ENCODE results near the gene HNRNPF. TPM values are rescaled to one million over a fixed set of nuclear protein-coding genes. Genes with fewer than 3 reads are reported as not detected.

The HNRNPF gene
- polyA plus RNA-seq, 2 of the 4 experiments (the other 2 are of a cell fraction), result 228 to 271 TPM

DNA sequence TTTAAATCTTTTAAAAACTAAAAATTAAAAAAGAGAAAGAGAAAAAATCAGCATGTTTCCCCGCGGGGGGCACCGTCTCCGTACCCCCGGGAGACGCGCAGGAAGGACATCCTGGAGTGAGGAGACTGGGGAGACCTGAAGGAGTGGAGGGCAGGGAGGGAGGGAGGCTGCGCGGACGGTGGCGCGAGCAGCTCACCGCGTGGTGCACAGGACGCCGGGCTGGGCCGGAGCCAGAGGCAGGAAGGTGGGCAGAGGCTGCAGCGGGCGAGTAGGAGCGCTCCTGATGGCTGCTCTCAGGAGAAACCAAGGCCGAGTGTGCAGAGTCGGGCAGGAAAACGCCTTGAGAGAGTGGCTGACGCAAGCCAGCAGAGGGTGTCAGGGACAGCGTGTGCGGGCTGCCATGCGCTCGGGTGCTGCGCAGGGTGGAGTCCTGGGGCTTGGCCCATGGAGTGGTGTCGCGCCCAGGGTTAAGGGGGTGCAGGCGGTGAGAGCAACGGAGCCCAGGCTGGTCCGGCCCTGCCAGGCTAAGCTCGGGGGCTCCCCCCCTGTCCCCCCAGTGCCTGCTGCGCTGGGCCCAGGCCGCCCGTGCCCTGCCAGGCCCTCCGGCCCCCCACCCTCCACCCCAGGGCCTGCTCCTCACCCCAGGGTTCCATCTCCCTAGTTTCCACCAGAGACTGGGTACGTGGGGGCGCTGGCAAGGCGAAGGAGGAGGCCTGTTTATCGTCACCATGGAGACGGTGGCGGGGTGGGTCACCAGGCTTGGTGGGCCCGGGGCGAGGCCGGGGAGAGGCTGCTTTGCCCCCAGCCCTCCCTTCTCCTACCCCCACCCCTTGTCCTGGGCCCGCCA lies 66.5 kb downstream of the HNRNPF start:
- Histone ChIP-seq H3K9me3 (no peaks in the 10 kb centered on the region), H3K27ac (peak overlapping the region; percentile 82 to 91; a peak in 5 of 6 replicates), H3K4me1 (peaks cover 62% of the 10 kb centered on the region), H3K4me2 (no peak overlapping the region), H3K4me3 (no peak overlapping the region)
- DNase-seq (ENCODE audit: low read depth in 1 of 2, low spot score in 1 of 2) (no peak), ATAC-seq (no peak), FAIRE-seq (no peak)
- ChIA-PET CTCF (interaction anchor here (1.2 to 3.2 kb wide), 3 partner anchors 38 to 77 kb away, joined by 3 to 13 read pairs (median 5); no protein-coding TSS in a partner anchor), POLR2A (no interaction called here)
- no peak for TF ChIP-seq FOSB (CRISPR knock-in tag; IDR thresholded peaks at IDR 0.05)
- TF ChIP-seq FOSL2 (IDR thresholded peaks at IDR 0.05), result no peak
- TF ChIP-seq FOSL2 (CRISPR knock-in tag; IDR thresholded peaks at IDR 0.05), result no peak
- TF ChIP-seq ZC3H11A (IDR thresholded peaks at IDR 0.05), result no peak
- TF ChIP-seq ELK1 (IDR thresholded peaks at IDR 0.05; ENCODE audit: low read depth, low read length), result no peak
- no peak for TF ChIP-seq E2F6 (IDR thresholded peaks at IDR 0.05; ENCODE audit: borderline replicate concordance, low read depth)
- no peak for TF ChIP-seq SREBF2 (IDR thresholded peaks at IDR 0.05)
- no peak for TF ChIP-seq MYC (IDR thresholded peaks at IDR 0.05; ENCODE audit: borderline replicate concordance, low read length)
- no peak for TF ChIP-seq KDM5A (IDR thresholded peaks at IDR 0.05)
- TF ChIP-seq JUN (IDR thresholded peaks at IDR 0.05), result no peak
- no peak for TF ChIP-seq TFCP2L1 (CRISPR knock-in tag; IDR thresholded peaks at IDR 0.05)
- TF ChIP-seq HOXB13 (CRISPR knock-in tag; IDR thresholded peaks at IDR 0.05; ENCODE audit: low read depth), result no peak
- TF ChIP-seq, protein P1, sequence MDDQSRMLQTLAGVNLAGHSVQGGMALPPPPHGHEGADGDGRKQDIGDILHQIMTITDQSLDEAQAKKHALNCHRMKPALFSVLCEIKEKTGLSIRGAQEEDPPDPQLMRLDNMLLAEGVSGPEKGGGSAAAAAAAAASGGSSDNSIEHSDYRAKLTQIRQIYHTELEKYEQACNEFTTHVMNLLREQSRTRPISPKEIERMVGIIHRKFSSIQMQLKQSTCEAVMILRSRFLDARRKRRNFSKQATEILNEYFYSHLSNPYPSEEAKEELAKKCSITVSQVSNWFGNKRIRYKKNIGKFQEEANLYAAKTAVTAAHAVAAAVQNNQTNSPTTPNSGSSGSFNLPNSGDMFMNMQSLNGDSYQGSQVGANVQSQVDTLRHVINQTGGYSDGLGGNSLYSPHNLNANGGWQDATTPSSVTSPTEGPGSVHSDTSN (IDR thresholded peaks at IDR 0.05), result no peak
- no peak for TF ChIP-seq POLR2A (IDR thresholded peaks at IDR 0.05; ENCODE audit: low read length)
- no peak for TF ChIP-seq EHF (CRISPR knock-in tag; IDR thresholded peaks at IDR 0.05)
- TF ChIP-seq RARB (CRISPR knock-in tag; IDR thresholded peaks at IDR 0.05), result no peak
- no peak for TF ChIP-seq HDAC2 (IDR thresholded peaks at IDR 0.05)
- WGBS (ENCODE audit: missing lambda C conversion rate), result 93% methylated on average over 40 of the region's 49 CpGs

- peaks cover 70% of the 10 kb centered on the region for H3K4me1 ChIP-seq
- FAIRE-seq (no peak), ATAC-seq (no peak), DNase-seq (ENCODE audit: low read depth in 1 of 2, low spot score in 1 of 2) (no peak)
- ChIA-PET CTCF (interaction anchor here (1.2 to 3.2 kb wide), 3 partner anchors 12 to 48 kb away, joined by 3 to 13 read pairs (median 4); no protein-coding TSS in a partner anchor), POLR2A (no interaction called here)
- peak overlapping the region; percentile 88 to 91 for H3K27ac ChIP-seq
- no peaks in the 10 kb centered on the region for H3K9me3 ChIP-seq
- H3K4me3 ChIP-seq, result no peak overlapping the region
- WGBS (ENCODE audit: missing lambda C conversion rate), result 89% methylated on average over 7 of the region's 7 CpGs
- TF ChIP-seq NR3C1 (IDR thresholded peaks at IDR 0.05), result no peak
- TF ChIP-seq CEBPB (IDR thresholded peaks at IDR 0.05), result no peak
- no peak for TF ChIP-seq NFE2L2 (conservative IDR thresholded peaks at IDR 0.05; ENCODE audit: low read length)
- TF ChIP-seq CHD2 (IDR thresholded peaks at IDR 0.05; ENCODE audit: low read length, partially characterized antibody), result no peak
- no peak for TF ChIP-seq RNF2 (IDR thresholded peaks at IDR 0.05; ENCODE audit: borderline replicate concordance, low read depth)
- peak overlapping the region; percentile 77 for H3K4me2 ChIP-seq
Measured at GRCh38 chr10:43341450-43341849, 67.5 kb downstream of the HNRNPF start.

DNA sequence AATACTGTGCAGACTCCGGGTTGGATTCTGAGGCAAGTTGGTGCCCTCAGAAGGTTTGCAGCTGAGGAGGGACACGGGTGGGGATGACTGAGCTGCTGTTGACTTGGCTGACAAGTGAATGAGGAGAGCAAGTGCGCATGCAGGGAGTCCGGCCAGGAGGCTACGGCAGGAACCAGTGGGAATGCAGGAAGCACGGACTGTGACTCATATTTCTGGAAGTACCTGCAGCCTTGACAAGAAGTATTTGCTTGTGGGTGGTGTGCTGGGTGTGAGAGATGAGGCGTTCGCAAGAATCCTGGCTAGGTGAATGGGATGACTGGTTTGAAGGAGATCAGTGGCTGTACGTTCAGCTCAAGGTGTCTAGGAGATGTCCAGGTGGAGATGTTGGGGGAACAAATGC lies 68.4 kb downstream of the HNRNPF start:
- no peak overlapping the region for H3K4me3 ChIP-seq
- POLR2A ChIA-PET, result no interaction called here
- peak overlapping the region; percentile 88 to 91 for H3K27ac ChIP-seq
- WGBS (ENCODE audit: missing lambda C conversion rate), result 2% methylated on average over 9 of the region's 9 CpGs
- peak overlapping the region; percentile 77 for H3K4me2 ChIP-seq
- H3K9me3 ChIP-seq, result no peaks in the 10 kb centered on the region
- DNase-seq (ENCODE audit: low read depth in 1 of 2, low spot score in 1 of 2), result peak; percentile 89 to 90
- ATAC-seq, result peak; percentile 66 to 72
- CTCF ChIA-PET, result interaction anchor here (1.3 to 3.2 kb wide), 3 partner anchors 8 to 47 kb away, joined by 4 to 13 read pairs (median 8); no protein-coding TSS in a partner anchor
- FAIRE-seq, result peak; percentile 99
- peaks cover 78% of the 10 kb centered on the region for H3K4me1 ChIP-seq
- TF ChIP-seq FOSB (CRISPR knock-in tag; IDR thresholded peaks at IDR 0.05) (no peak), TP53 (CRISPR knock-in tag; IDR thresholded peaks at IDR 0.05) (no peak), SMC3 (IDR thresholded peaks at IDR 0.05) (no peak), MAZ (IDR thresholded peaks at IDR 0.05; ENCODE audit: borderline replicate concordance, low read depth, low read length) (no peak), HES2 (IDR thresholded peaks at IDR 0.05) (no peak), EHMT2 (IDR thresholded peaks at IDR 0.05; ENCODE audit: low read depth) (no peak), EP300 (IDR thresholded peaks at IDR 0.05) (no peak), ESRRA (IDR thresholded peaks at IDR 0.05; ENCODE audit: borderline replicate concordance, low read length) (no peak), KDM5A (IDR thresholded peaks at IDR 0.05) (no peak), HEYL (CRISPR knock-in tag; IDR thresholded peaks at IDR 0.05) (no peak), KDM1A (IDR thresholded peaks at IDR 0.05; ENCODE audit: low read depth) (no peak), RNF2 (IDR thresholded peaks at IDR 0.05; ENCODE audit: borderline replicate concordance, low read depth) (no peak), CEBPB (IDR thresholded peaks at IDR 0.05) (no peak)
- TF ChIP-seq, protein P2, sequence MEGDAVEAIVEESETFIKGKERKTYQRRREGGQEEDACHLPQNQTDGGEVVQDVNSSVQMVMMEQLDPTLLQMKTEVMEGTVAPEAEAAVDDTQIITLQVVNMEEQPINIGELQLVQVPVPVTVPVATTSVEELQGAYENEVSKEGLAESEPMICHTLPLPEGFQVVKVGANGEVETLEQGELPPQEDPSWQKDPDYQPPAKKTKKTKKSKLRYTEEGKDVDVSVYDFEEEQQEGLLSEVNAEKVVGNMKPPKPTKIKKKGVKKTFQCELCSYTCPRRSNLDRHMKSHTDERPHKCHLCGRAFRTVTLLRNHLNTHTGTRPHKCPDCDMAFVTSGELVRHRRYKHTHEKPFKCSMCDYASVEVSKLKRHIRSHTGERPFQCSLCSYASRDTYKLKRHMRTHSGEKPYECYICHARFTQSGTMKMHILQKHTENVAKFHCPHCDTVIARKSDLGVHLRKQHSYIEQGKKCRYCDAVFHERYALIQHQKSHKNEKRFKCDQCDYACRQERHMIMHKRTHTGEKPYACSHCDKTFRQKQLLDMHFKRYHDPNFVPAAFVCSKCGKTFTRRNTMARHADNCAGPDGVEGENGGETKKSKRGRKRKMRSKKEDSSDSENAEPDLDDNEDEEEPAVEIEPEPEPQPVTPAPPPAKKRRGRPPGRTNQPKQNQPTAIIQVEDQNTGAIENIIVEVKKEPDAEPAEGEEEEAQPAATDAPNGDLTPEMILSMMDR (IDR thresholded peaks at IDR 0.05), result no peak

Measured in A549 (cell line).